HG02938 (cell line): Measurements from ENCODE around the gene KRT6A.

ENCODE experiments used
- ATAC-seq: cut with Tn5 transposase; IDR thresholded peaks from one replicate; pipeline ENCODE4 v1.9.1; 2021; ENCODE audit warnings: mild to moderate bottlenecking, moderate library complexity; ENCODE audit not compliant: unreplicated experiment

The KRT6A gene

GRCh38 chr12:52493172-52493571 is at the start of gene KRT6A:
KRT6A (minus strand) TSS chr12:52493257; CDS start chr12:52493188, 69 bp downstream.
- no peak for ATAC-seq

DNA sequence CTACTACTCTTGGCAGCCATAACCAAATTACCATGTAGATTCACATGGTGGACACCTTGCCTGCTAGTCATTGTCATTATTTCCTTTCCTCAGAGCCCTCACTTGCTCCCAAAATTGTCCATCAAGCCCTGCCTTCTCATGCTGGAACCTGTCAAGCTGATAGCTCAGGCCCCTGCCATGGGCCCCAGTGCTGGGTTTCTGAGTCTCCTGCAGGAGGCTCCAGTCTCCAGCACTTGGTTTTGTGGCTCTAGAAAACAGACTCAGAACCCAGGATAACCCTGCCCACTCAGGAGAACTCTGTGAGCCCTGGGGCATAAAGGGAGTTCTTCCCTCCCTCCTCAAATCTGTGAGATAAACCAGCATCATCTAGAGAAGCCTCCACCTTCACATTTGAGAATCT is 49.1 kb upstream of the KRT6A start:
- ATAC-seq = no peak

GRCh38 chr12:52541709-52542108 is 48.7 kb upstream of the KRT6A start:
- ATAC-seq = no peak

DNA sequence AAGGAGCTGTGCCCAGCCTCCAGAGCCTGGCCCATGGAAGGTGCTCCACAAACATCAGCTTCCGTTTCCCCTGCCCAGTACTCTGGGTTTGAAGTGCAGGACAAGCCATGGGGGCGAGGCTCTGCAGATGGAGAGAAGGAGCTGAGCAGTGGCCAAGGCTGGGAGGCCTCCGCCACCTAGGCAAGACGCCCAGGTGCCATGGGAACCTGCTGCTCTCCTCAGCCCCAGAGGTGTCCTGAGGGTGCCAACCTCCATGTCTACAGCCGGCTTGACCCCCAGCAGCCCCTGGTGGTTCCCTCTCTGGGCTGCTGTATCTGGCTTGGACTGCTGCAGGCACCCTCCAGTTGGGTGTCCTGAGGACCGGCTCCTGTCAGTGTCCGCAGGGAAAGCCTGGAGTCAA is 47.5 kb upstream of the KRT6A start:
- ATAC-seq = no peak

DNA sequence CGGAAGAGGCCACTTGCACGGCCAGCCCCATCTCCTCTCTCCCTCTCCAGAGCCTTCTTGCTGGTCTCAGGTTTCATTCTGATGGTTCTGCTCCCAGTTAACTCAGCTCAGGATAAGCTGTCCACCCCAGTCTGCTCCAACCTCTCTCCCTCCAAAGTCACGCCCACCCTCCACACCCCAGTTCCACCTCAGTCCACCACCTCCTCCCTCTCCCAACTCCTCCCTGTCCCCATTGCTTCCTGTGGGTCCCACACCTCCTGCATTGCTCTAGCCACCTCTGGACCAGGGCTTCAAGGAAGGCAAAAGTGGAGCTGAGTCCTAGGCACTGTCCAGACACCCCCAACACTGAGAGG is 46.7 kb upstream of the KRT6A start:
- no peak for ATAC-seq

- ATAC-seq = no peak
These were observed 46.2 kb upstream of the KRT6A start for GRCh38 chr12:52539083-52539820.

DNA sequence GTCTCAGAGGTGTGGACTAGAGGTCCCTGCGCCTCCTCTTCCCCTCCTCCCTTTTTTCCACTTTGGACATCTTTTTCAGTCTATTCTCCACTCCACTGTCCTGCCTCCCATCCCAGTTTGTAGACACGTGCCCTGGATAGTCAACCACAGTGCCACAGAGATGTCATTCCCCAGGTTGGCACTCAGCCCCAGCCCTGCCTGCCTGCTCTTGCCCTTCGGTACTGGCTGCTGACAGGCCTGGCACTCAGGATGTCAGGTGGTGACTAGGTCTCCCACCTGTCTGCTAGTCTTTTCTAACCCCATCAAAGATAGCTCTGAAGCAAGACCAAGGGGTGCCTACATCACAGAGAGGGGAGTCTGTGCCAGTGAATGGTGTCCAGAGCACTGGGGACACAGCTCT is 44.0 kb upstream of the KRT6A start:
- ATAC-seq = no peak

- no peak for ATAC-seq
These were observed 42.5 kb upstream of the KRT6A start for GRCh38 chr12:52535574-52535973.

DNA sequence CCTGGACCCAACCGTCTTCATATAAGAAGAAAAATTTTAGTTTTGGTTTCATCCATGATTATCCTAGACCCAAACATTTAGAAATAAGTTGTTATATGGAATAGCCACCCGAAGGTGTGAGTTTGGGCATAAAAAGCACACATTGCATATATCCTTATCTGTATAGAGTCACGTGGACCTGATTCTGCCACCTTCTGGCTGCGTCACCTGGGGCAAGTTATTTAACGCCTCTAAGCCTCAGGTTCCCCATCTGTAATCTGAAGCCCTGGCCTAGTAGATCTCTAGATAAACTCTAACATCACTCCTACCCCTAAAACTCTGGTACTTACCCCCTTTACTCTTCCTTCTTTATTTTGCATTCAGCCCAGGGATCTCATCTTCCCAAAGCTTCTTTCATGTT is 41.4 kb upstream of the KRT6A start:
- no peak for ATAC-seq

- no peak for ATAC-seq
These were observed 40.8 kb upstream of the KRT6A start for GRCh38 chr12:52533686-52534470.

DNA sequence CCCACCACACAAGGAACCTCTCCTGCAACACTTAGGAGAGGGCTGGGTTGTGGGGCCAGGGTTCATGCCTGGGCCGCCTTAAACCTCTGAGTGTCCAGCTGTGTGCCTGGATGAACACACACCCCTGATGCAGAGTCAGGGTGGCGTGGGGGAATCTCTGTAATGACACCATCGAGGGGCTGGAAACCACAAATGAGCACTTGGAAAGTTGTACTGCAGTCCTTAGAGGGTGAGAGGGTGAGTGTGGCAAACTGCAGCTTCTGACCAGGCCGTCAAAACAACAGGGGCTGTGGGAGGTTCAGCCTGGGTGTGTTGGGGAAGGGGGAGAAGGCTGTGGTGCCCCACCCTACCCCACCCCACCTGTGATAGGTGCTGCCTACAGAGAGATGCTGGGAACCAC is 39.6 kb upstream of the KRT6A start:
- ATAC-seq = no peak

DNA sequence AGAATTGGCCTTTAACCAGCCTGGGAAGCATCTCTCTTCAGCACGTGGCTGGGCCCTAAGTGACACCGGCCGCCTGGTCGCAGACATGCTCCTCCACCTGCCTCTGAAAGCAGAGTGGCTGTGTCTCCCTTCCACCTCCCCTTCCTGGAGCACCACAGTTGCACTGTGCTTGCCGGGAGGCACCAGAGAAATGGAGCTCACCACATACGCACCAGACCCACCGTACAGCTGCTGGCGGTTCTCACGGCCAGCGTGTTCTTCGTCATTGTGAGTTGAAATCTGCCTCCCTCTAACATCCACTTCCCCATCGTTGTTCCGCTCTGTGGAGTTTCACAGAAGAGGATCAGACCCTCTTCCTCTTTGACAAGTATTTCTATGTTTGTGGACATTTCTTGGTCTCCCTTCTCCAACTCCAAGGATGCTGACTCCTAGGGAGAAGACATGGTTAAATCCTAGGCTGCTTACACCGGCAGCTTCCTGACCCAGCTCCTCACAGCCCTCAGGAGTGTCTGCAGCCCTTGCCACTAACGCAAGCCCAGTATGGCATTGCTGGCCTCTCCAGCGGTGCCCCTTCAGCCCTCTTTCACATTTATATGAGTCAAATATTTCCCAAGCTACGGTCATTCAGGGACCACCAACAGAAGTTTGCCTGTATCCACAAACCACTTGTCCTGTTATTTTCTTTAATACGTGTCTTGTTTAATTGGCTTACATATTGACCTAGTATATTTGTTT is 38.7 kb upstream of the KRT6A start:
- no peak for ATAC-seq

- no peak for ATAC-seq
These were observed 37.8 kb upstream of the KRT6A start for GRCh38 chr12:52530905-52531304.

GRCh38 chr12:52530366-52530765 is 37.3 kb upstream of the KRT6A start:
- no peak for ATAC-seq

DNA sequence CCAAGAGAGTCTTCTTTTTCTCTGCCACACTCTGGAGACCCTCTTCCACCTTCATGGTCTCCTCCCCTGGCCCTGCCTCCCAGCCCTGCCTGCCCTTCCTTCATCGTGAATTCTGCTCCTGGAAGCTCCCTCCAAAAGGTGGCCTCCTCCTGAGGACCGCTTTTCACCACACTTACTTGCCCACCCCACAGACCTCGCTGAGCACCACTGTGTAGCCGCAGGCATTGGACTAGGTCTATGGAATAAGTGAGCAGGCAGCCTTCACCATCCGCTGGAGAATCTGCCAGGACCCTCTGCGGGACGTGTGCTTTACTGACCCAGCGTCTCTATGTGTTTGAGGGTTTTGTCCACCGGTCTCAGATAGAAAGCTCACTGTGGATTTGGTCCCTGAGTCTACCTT is 36.8 kb upstream of the KRT6A start:
- ATAC-seq = no peak

- no peak for ATAC-seq
These were observed 36.4 kb upstream of the KRT6A start for GRCh38 chr12:52529417-52529816.

GRCh38 chr12:52528641-52529143 is 35.6 kb upstream of the KRT6A start:
- no peak for ATAC-seq

DNA sequence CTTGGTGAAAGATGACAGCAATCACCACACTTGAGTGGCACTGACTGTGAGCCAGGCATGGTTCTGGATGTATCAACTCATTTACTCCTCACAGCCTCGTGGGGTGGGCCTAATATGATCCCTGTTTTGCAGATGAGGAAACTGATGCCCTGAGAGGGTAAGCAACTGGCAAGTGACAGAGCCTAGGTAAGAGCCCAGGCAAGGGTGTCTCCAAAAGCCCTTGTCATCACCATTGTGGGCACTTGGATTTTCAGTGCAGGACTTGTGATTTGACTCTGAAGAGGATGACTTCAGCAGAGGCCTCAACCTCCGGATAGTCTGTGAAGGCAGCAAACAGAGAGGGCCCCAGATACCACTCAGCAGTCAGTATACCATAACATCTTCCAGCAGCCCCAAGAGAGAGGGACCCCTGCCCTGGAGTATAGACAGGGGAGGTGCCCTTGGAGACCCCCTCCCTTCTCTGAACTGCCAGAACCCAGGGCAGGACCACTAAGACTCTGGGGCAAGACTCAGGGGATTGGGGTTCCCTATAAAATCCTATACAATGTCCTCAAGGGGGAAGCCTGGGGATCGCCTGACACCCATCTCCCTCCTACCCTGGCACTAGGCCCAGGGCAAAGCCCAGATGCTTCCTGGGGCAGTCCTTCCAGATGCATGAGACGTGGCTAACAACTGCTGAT is 34.2 kb upstream of the KRT6A start:
- no peak for ATAC-seq

DNA sequence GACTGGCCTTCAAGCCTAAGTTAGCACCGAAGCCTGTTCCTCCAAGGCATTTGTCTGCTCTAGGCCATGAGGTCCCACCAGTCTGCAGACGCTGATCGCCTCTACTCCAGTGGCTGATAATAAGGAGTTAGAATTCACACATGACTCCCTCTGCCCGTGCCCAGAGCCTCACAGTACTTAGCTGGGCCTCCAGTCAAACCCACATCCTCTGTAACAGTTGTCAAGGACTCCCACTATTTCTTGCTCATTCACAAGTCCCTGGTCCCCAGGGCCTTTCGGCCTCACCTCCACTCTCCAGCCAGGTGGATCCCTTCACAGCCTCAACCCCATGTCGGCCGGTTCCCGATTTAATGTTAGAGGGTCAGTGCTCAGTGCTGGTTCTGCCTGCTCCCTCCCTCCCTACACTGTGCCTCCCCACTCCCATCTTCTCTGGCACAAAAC is 33.5 kb upstream of the KRT6A start:
- ATAC-seq = no peak

- ATAC-seq = no peak
These were observed 32.8 kb upstream of the KRT6A start for GRCh38 chr12:52525661-52526499.
